Endodermal cell (in vitro differentiated cells): ENCODE results near the gene VWA8. TPM values are rescaled to one million over a fixed set of nuclear protein-coding genes. Genes with fewer than 3 reads are reported as not detected.

Experiments
- DNase-seq: peaks from one replicate; pipeline ENCODE4 v3.0.0-alpha.2; 2017
- H3K27ac ChIP-seq: 2 replicates; pipeline ENCODE4 v1.5.1; 2013; ENCODE audit warnings: mild to moderate bottlenecking, low read depth, low read length, moderate library complexity
- H3K27me3 ChIP-seq: 2 replicates; pipeline ENCODE4 v1.6.1; 2013; ENCODE audit warnings: mild to moderate bottlenecking, low read length, moderate library complexity; ENCODE audit not compliant: insufficient read depth, control insufficient read depth, poor library complexity, severe bottlenecking
- H3K36me3 ChIP-seq: 2 replicates; pipeline ENCODE4 v1.7.0; 2013; ENCODE audit warnings: mild to moderate bottlenecking, low read length, moderate library complexity; ENCODE audit not compliant: control insufficient read depth, insufficient read depth
- H3K4me1 ChIP-seq: one replicate; pipeline ENCODE4 v1.7.0; 2013; ENCODE audit warnings: low read length; ENCODE audit not compliant: control insufficient read depth, insufficient read depth
- H3K4me3 ChIP-seq: 2 replicates; pipeline ENCODE4 v1.5.1; 2013; ENCODE audit warnings: mild to moderate bottlenecking, low read length, moderate library complexity
- H3K9ac ChIP-seq: 2 replicates; pipeline ENCODE4 v1.6.1; 2013; ENCODE audit warnings: mild to moderate bottlenecking, low read length, moderate library complexity; ENCODE audit not compliant: poor library complexity, severe bottlenecking; ENCODE audit errors: extremely low read depth
- H3K9me3 ChIP-seq: 2 replicates; pipeline ENCODE4 v1.6.1; 2013; ENCODE audit warnings: mild to moderate bottlenecking, low read length, moderate library complexity; ENCODE audit not compliant: control insufficient read depth
- H3K27ac Mint-ChIP-seq: 2 replicates; pipeline ENCODE4 v1.8.0; 2020; ENCODE audit warnings: mixed read lengths
- H3K27me3 Mint-ChIP-seq: 2 replicates; pipeline ENCODE4 v1.8.0; 2021; ENCODE audit warnings: mild to moderate bottlenecking, mixed read lengths; ENCODE audit not compliant: insufficient read depth
- H3K36me3 Mint-ChIP-seq: 2 replicates; pipeline ENCODE4 v1.8.0; 2020; ENCODE audit warnings: low read depth, mixed read lengths
- H3K4me1 Mint-ChIP-seq: 2 replicates; pipeline ENCODE4 v1.8.0; 2020; ENCODE audit warnings: mixed read lengths
- H3K4me3 Mint-ChIP-seq: 2 replicates; pipeline ENCODE4 v1.8.0; 2020; ENCODE audit warnings: mild to moderate bottlenecking, moderate library complexity, mixed read lengths
- H3K9me3 Mint-ChIP-seq: 2 replicates; pipeline ENCODE4 v1.8.0; 2020; ENCODE audit warnings: mild to moderate bottlenecking, mixed read lengths
- CTCF ChIP-seq: fragments of 200-600 bp; sonication (generic); conservative IDR thresholded peaks from 2 replicates; pipeline ENCODE4 v1.5.0; 2021; ENCODE audit warnings: antibody characterized with exemption, mild to moderate bottlenecking
- whole genome bisulfite sequencing, 2 experiments: methylation state at CpG; one replicate each; pipeline versions ENCODE4 v1.1.5 to v1.1.7; 2013; ENCODE audit warnings: missing lambda C conversion rate in 2 of 2, mixed read lengths in 1 of 2; ENCODE audit not compliant: insufficient coverage in 1 of 2, insufficient read length in 1 of 2; 5-methylcytosine and 5-hydroxymethylcytosine counted together
- total RNA-seq, 2 donors: library from RNA; stranded (reverse); fragmentation: NEBNext Ultra II Directional in 1 of 2; extraction: Animal tissue kit (Norgen Biotek cat#: 25700) in 1 of 2; gene quantifications; 2 replicates in 1 of 2; 3 replicates in 1 of 2; pipeline ENCODE4 v1.2.1, GENCODE V29; 2021

Gene VWA8
- total RNA-seq, 2 donors from 2014 or later: 24.6 to 25.6 TPM

GRCh38 chr13:41696163-41697003 lies 264.5 kb downstream of the VWA8 start:
- Histone ChIP-seq H3K4me1 (no peaks in the 10 kb centered on the region), H3K9me3 (no peaks in the 10 kb centered on the region), H3K9ac (no peak overlapping the region), H3K27ac (peak overlapping the region; percentile 33), H3K36me3 (peaks cover 15% of the 10 kb centered on the region), H3K4me3 (no peak overlapping the region), H3K27me3 (no peaks in the 10 kb centered on the region)
- Mint-ChIP-seq H3K9me3 (no peaks in the 10 kb centered on the region), H3K4me1 (peaks cover 21% of the 10 kb centered on the region), H3K36me3 (peaks cover 10% of the 10 kb centered on the region), H3K27ac (peak overlapping the region; percentile 14), H3K27me3 (no peaks in the 10 kb centered on the region), H3K4me3 (no peak overlapping the region)
- no peak for TF ChIP-seq CTCF
- DNase-seq: peak; percentile 48

DNA sequence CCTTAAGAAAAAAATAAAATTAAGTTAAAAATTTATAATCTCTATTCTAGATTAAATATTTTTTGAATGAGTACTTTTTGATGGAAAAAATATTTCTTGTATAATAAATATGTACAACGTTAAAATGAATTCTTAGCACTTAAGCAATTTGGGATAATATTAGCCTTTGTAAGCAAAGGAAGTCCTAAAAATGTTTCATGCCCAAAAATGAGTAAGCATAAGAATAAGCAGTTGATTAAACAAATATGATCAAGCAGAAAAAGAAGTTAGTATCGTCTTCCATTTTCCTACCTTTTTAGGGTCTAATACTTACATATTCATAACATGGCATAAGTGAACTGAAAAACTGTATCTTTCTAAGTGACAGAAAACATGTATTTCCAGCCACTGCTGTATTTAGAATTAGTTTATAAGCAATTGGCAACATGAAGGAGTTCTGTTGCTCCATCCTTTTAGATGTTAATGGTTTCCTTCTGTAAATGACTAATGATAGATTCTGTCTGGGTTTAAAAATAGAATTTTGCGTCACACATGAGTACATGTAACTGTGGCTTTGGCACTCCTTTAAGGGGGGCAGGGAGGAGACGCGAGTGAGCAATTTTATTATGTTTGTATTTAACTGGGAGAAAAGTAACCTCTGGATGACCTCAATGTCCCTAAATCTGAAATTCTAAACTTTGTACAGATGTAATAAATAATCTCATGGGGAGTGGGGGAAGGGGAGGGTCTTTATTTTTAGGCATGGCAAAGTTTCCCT lies 266.2 kb downstream of the VWA8 start:
- TF ChIP-seq CTCF: no peak
- Histone ChIP-seq H3K9ac (no peak overlapping the region), H3K9me3 (no peaks in the 10 kb centered on the region), H3K4me1 (no peaks in the 10 kb centered on the region), H3K27ac (no peak overlapping the region), H3K27me3 (no peaks in the 10 kb centered on the region), H3K36me3 (peaks cover 25% of the 10 kb centered on the region), H3K4me3 (no peak overlapping the region)
- Mint-ChIP-seq H3K27me3 (no peaks in the 10 kb centered on the region), H3K9me3 (no peaks in the 10 kb centered on the region), H3K27ac (no peak overlapping the region), H3K36me3 (peaks cover 19% of the 10 kb centered on the region), H3K4me3 (no peak overlapping the region), H3K4me1 (peaks cover 21% of the 10 kb centered on the region)
- WGBS, 2 experiments: 85 to 87% methylated on average over 4 to 5 of the region's 5 CpGs
- no peak for DNase-seq

DNA sequence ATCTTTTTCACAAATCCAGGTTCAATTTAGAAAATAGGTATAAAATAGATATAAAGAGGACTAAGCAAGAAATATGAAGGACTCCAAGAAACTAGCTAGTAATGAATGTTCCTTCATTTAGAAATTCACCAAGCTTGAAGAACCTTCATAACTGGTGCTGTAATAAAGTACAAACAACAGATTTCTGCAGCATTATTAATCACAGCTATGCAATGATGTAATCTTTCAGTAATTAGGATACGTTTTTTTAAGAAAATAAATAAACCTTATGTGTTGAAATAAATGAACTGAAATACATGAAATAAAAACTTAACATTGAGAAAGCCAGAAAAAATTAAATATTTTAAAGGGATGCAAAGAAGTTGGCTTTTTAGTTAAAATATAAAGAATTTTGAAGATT lies 267.5 kb downstream of the VWA8 start:
- TF ChIP-seq CTCF: no peak
- no peaks in the 10 kb centered on the region for H3K9me3 Mint-ChIP-seq
- Histone ChIP-seq H3K27ac (no peak overlapping the region), H3K36me3 (peaks cover 23% of the 10 kb centered on the region), H3K27me3 (no peaks in the 10 kb centered on the region), H3K9me3 (no peaks in the 10 kb centered on the region), H3K9ac (no peak overlapping the region), H3K4me3 (no peak overlapping the region), H3K4me1 (no peaks in the 10 kb centered on the region)
- H3K4me3 Mint-ChIP-seq: no peak overlapping the region
- H3K36me3 Mint-ChIP-seq: peaks cover 15% of the 10 kb centered on the region
- no peak overlapping the region for H3K27ac Mint-ChIP-seq
- DNase-seq: no peak
- H3K4me1 Mint-ChIP-seq: peaks cover 21% of the 10 kb centered on the region
- WGBS, 2 experiments: no CpG with 5 or more reads among the region's 1 CpG
- no peaks in the 10 kb centered on the region for H3K27me3 Mint-ChIP-seq
